OCI-LY3 (cell line): ENCODE data around the gene NRG3.

Experiments used
- H2AFZ ChIP-seq: fragments of 200-600, 300-600 bp; shearing (Covaris generic); 2 replicates; pipeline ENCODE4 v1.6.0; 2014; ENCODE audit warnings: antibody characterized with exemption, low read depth, low read length
- H3K27ac ChIP-seq: fragments of 200-600, 300-600 bp; sonication (generic); 2 replicates; pipeline ENCODE4 v1.5.1; 2014; ENCODE audit warnings: mild to moderate bottlenecking, low read length, moderate library complexity, mixed read lengths
- H3K27me3 ChIP-seq: fragments of 200-600, 300-600 bp; sonication (generic); 2 replicates; pipeline ENCODE4 v1.6.1; 2014; ENCODE audit warnings: low read depth, low read length, mixed read lengths
- H3K36me3 ChIP-seq: fragments of 200-600, 300-600 bp; sonication (generic); replicated peaks from 2 replicates; pipeline ENCODE3; 2014; ENCODE audit warnings: low read depth, low read length, mixed read lengths
- H3K4me1 ChIP-seq: fragments of 300-600, 200-600 bp; sonication (generic); 2 replicates; pipeline ENCODE4 v1.6.1; 2014; ENCODE audit warnings: low read length, mixed read lengths
- H3K4me2 ChIP-seq: fragments of 200-600, 300-600 bp; sonication (generic); 2 replicates; pipeline ENCODE4 v1.6.1; 2014; ENCODE audit warnings: low read length, mixed read lengths
- H3K4me3 ChIP-seq: fragments of 300-600, 200-600 bp; sonication (generic); 2 replicates; pipeline ENCODE4 v1.5.1; 2014; ENCODE audit warnings: antibody characterized with exemption, mild to moderate bottlenecking, low read length, moderate library complexity
- H3K79me2 ChIP-seq: fragments of 300-600, 200-600 bp; shearing (Covaris generic); 2 replicates; pipeline ENCODE4 v1.6.1; 2014; ENCODE audit warnings: mild to moderate bottlenecking, low read length, mixed read lengths
- H3K9ac ChIP-seq: fragments of 300-600, 200-600 bp; shearing (Covaris generic); 2 replicates; pipeline ENCODE4 v1.6.0; 2014; ENCODE audit warnings: mild to moderate bottlenecking, low read length, moderate library complexity
- H3K9me3 ChIP-seq: fragments of 200-600, 300-600 bp; shearing (Covaris generic); 2 replicates; pipeline ENCODE4 v1.6.1; 2014; ENCODE audit warnings: low read length, mixed read lengths; ENCODE audit not compliant: insufficient read depth
- H4K20me1 ChIP-seq: fragments of 200-600, 300-600 bp; sonication (generic); 2 replicates; pipeline ENCODE4 v1.6.1; 2016; ENCODE audit warnings: low read length, mixed read lengths; ENCODE audit not compliant: insufficient read depth
- CTCF ChIP-seq: fragments of 200-600, 300-600 bp; sonication (generic); IDR thresholded peaks from 2 replicates; pipeline ENCODE4 v1.5.1; 2014; ENCODE audit warnings: antibody characterized with exemption, low read length, low read depth
- EZH2phosphoT487 ChIP-seq: fragments of 200-600 bp; shearing (Covaris generic); IDR thresholded peaks from 2 replicates; pipeline ENCODE4 v1.6.1; 2018; ENCODE audit warnings: antibody characterized with exemption, mixed run types, low read depth

NRG3 gene

DNA sequence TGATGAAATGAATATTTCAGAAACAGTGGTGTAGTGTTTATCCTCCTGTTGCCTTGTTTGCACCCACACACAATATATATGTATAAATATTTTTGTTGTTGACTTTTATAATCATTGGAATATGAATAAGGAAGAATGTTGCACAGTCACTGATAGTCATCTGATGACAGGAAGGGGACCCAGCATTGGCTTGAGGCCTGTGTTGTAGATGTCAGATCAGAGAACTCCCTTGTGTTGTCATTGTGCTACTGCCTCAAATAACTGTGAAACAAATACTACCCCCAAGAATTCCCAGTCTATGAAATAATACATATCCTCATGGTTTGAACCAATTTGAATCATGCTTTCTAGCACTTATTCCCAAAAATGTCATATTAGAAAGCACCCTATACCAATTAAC, 84.0 kb downstream of the NRG3 start:
- Histone ChIP-seq H2AFZ (no peak overlapping the region), H4K20me1 (no peaks in the 10 kb centered on the region), H3K27ac (no peak overlapping the region), H3K4me3 (no peak overlapping the region), H3K4me2 (no peak overlapping the region), H3K36me3 (no peaks in the 10 kb centered on the region), H3K9me3 (no peaks in the 10 kb centered on the region), H3K4me1 (no peaks in the 10 kb centered on the region), H3K27me3 (no peaks in the 10 kb centered on the region), H3K9ac (no peak overlapping the region), H3K79me2 (no peaks in the 10 kb centered on the region)
- no peak for TF ChIP-seq EZH2phosphoT487

- Histone ChIP-seq H2AFZ (no peak overlapping the region), H3K27me3 (no peaks in the 10 kb centered on the region), H3K27ac (no peak overlapping the region), H3K36me3 (no peaks in the 10 kb centered on the region), H3K4me3 (no peak overlapping the region), H3K79me2 (no peaks in the 10 kb centered on the region), H3K4me1 (no peaks in the 10 kb centered on the region), H3K9me3 (no peaks in the 10 kb centered on the region), H4K20me1 (no peaks in the 10 kb centered on the region), H3K4me2 (no peak overlapping the region), H3K9ac (no peak overlapping the region)
- TF ChIP-seq CTCF (no peak), EZH2phosphoT487 (no peak)
These were observed 86.6 kb downstream of the NRG3 start for GRCh38 chr10:81961451-81962184.

DNA sequence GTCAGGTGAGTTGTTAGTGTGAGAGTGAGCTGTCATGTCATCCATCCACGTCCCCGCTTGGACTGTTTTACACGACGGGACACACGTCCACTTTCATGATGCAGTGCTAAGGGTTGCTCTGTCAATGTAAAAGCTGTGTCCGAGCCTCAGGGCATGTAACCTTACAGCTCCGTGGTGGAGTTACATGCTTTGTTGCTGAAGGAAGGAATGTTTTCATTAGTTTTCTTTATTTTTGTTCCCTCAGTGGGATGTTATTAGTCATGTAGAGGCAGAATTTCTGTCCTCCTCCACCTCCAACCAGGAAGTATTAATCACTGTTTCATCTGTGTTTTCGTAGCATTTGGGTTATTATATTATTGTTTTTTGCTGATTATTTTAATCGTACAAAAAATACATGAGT, 88.6 kb downstream of the NRG3 start:
- no peak for TF ChIP-seq EZH2phosphoT487
- TF ChIP-seq CTCF = no peak
- Histone ChIP-seq H3K4me1 (no peaks in the 10 kb centered on the region), H3K9ac (no peak overlapping the region), H3K4me2 (no peak overlapping the region), H3K9me3 (no peaks in the 10 kb centered on the region), H3K36me3 (no peaks in the 10 kb centered on the region), H2AFZ (no peak overlapping the region), H3K4me3 (no peak overlapping the region), H3K79me2 (no peaks in the 10 kb centered on the region), H3K27me3 (no peaks in the 10 kb centered on the region), H3K27ac (no peak overlapping the region), H4K20me1 (no peaks in the 10 kb centered on the region)

DNA sequence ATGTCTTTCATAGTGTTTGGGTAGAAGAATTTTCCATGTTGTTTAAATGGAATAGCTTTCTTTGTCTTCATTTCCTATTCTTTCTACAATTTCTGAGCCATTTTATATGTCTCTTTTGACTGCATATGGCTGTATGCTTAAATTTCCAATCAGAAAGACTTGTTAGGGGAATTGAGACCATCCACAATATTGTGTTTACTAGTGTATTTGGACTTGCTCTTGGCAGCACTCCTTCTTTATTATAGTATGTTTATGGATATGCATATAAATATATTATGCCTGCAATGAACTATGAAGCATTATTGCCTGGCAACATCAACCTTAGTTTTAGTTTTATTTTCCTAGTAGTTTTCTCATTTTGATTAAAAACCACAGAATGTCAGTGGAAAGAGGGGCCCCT, 92.7 kb downstream of the NRG3 start:
- Histone ChIP-seq H3K79me2 (no peaks in the 10 kb centered on the region), H3K4me2 (no peak overlapping the region), H2AFZ (no peak overlapping the region), H3K4me3 (no peak overlapping the region), H4K20me1 (no peaks in the 10 kb centered on the region), H3K4me1 (no peaks in the 10 kb centered on the region), H3K36me3 (no peaks in the 10 kb centered on the region), H3K27ac (no peak overlapping the region), H3K9me3 (no peaks in the 10 kb centered on the region), H3K27me3 (no peaks in the 10 kb centered on the region), H3K9ac (no peak overlapping the region)
- TF ChIP-seq CTCF (no peak), EZH2phosphoT487 (no peak)

- Histone ChIP-seq H3K9me3 (no peaks in the 10 kb centered on the region), H2AFZ (no peak overlapping the region), H3K4me1 (no peaks in the 10 kb centered on the region), H3K27me3 (no peaks in the 10 kb centered on the region), H3K27ac (no peak overlapping the region), H3K9ac (no peak overlapping the region), H3K36me3 (no peaks in the 10 kb centered on the region), H3K4me2 (no peak overlapping the region), H3K4me3 (no peak overlapping the region), H3K79me2 (no peaks in the 10 kb centered on the region), H4K20me1 (no peaks in the 10 kb centered on the region)
- TF ChIP-seq CTCF = no peak
- TF ChIP-seq EZH2phosphoT487 = no peak
These were observed 94.1 kb downstream of the NRG3 start for GRCh38 chr10:81969136-81969535.
